Endothelial cell of umbilical vein (primary cell): ENCODE data around the gene JMJD8. TPM values are rescaled to one million over a fixed set of nuclear protein-coding genes. Genes with fewer than 3 reads are reported as not detected.
A peak's percentile ranks its signal among the peaks of the same experiment; 100 is the strongest.

Experiments used
- BruUV-seq: library from RNA; stranded (reverse); fragments of 400-500 nt; replicated peaks from 2 replicates; lab custom pipeline; 2021; lab: Mats Ljungman, UMichigan
- CTCF ChIA-PET: fragments of 300-600, 350-600 bp; sonication (Branson Sonifier 250); formaldehyde crosslinking; loops from one replicate; lab custom pipeline; 2021; ENCODE audit warnings: antibody characterized with exemption, inconsistent platforms; lab: Charles Lee
- POLR2A ChIA-PET: fragments of 300-600, 350-600 bp; sonication (Branson Sonifier 250); formaldehyde crosslinking; loops from one replicate; lab custom pipeline; 2021; ENCODE audit warnings: antibody characterized with exemption, inconsistent platforms; lab: Charles Lee
- DNase-seq: peaks from one replicate; pipeline ENCODE4 v3.0.0-alpha.2; 2011; ENCODE audit warnings: low read depth, low spot score
- FAIRE-seq: peaks from 2 replicates; lab custom pipeline; 2011; peaks lifted over from hg19 to GRCh38; lab: Jason Lieb, UNC
- H2AFZ ChIP-seq: 2 replicates; pipeline ENCODE4 v1.6.0; 2012; ENCODE audit warnings: low read depth, low read length, control low read depth, inconsistent platforms
- H3K27ac ChIP-seq: 2 replicates; pipeline ENCODE4 v1.5.1; 2011; ENCODE audit warnings: low read depth, mild to moderate bottlenecking, control low read depth, low read length, moderate library complexity; ENCODE audit not compliant: insufficient read depth
- H3K27me3 ChIP-seq, 2 experiments: 2 replicates each; pipeline versions ENCODE4 v1.6.0 to v1.6.1; 2011; ENCODE audit warnings: low read length in 2 of 2, mixed read lengths in 1 of 2; ENCODE audit not compliant: control insufficient read depth in 2 of 2, insufficient read depth in 2 of 2
- H3K36me3 ChIP-seq, 2 experiments: 2 replicates in 1 of 2; 3 replicates in 1 of 2; pipeline ENCODE4 v1.5.1; 2011; ENCODE audit warnings: low read length in 2 of 2, mild to moderate bottlenecking in 1 of 2, moderate library complexity in 1 of 2; ENCODE audit not compliant: control insufficient read depth in 2 of 2, insufficient read depth in 2 of 2; ENCODE audit errors: extremely low read depth in 1 of 2
- H3K4me1 ChIP-seq: 3 replicates; pipeline ENCODE4 v1.5.1; 2011; ENCODE audit warnings: mild to moderate bottlenecking, low read length; ENCODE audit not compliant: control insufficient read depth, insufficient read depth; ENCODE audit errors: extremely low read depth
- H3K4me2 ChIP-seq: 2 replicates; pipeline ENCODE4 v1.6.1; 2011; ENCODE audit warnings: low read length, control low read depth, mixed read lengths; ENCODE audit not compliant: insufficient read depth
- H3K4me3 ChIP-seq, 3 experiments: fragments of 200-600 bp in 1 of 3; sonication (generic), shearing (Covaris generic) in 1 of 3; replicated peaks in 1 of 3; 2 replicates each; pipeline ENCODE4 v1.5.1; 2011 to 2016; ENCODE audit warnings: control low read depth in 3 of 3, low read length in 3 of 3, mild to moderate bottlenecking in 2 of 3, inconsistent platforms in 1 of 3, low read depth in 1 of 3, moderate library complexity in 1 of 3; ENCODE audit not compliant: insufficient read depth in 1 of 3
- H3K79me2 ChIP-seq: 2 replicates; pipeline ENCODE4 v1.6.0; 2012; ENCODE audit warnings: low read length, inconsistent platforms; ENCODE audit not compliant: control insufficient read depth, insufficient read depth
- H3K9ac ChIP-seq: replicated peaks from 2 replicates; pipeline ENCODE3; 2011; ENCODE audit warnings: low read length, control low read depth; ENCODE audit not compliant: insufficient read depth; ENCODE audit errors: extremely low read depth
- H3K9me1 ChIP-seq: replicated peaks from 3 replicates; pipeline ENCODE4 v1.6.0; 2011; ENCODE audit warnings: mild to moderate bottlenecking, low read length; ENCODE audit not compliant: control insufficient read depth, insufficient read depth; ENCODE audit errors: extremely low read depth
- H3K9me3 ChIP-seq: replicated peaks from 2 replicates; pipeline ENCODE4 v1.5.1; 2012; ENCODE audit warnings: low read length, inconsistent platforms; ENCODE audit not compliant: control insufficient read depth, insufficient read depth
- H4K20me1 ChIP-seq: replicated peaks from 2 replicates; pipeline ENCODE3; 2011; ENCODE audit warnings: mild to moderate bottlenecking, low read length; ENCODE audit not compliant: control insufficient read depth, insufficient read depth; ENCODE audit errors: extremely low read depth
- CTCF ChIP-seq, 2 donors: IDR thresholded peaks; 1 replicate in 1 of 2; 2 replicates in 1 of 2; pipeline ENCODE4 v1.5.1; 2011; ENCODE audit warnings: low read length in 2 of 2, mild to moderate bottlenecking in 2 of 2, moderate library complexity in 2 of 2, control low read depth in 1 of 2, inconsistent platforms in 1 of 2, low read depth in 1 of 2; ENCODE audit not compliant: insufficient read depth in 1 of 2; ENCODE audit errors: extremely low read depth in 1 of 2
- EZH2 ChIP-seq: IDR thresholded peaks from 2 replicates; pipeline ENCODE4 v1.6.1; 2012; ENCODE audit warnings: borderline replicate concordance, low read depth, mild to moderate bottlenecking, moderate library complexity, low read length, inconsistent platforms; ENCODE audit not compliant: severe bottlenecking
- FOS ChIP-seq: IDR thresholded peaks from 2 replicates; pipeline ENCODE4 v1.6.1; 2011; ENCODE audit warnings: mild to moderate bottlenecking, low read length, moderate library complexity, borderline replicate concordance; ENCODE audit not compliant: insufficient read depth
- GATA2 ChIP-seq: IDR thresholded peaks from 2 replicates; pipeline ENCODE4 v1.7.0; 2011; ENCODE audit warnings: low read depth, mild to moderate bottlenecking, moderate library complexity, mixed read lengths, low read length; ENCODE audit not compliant: insufficient read length, insufficient read depth
- JUN ChIP-seq: IDR thresholded peaks from 2 replicates; pipeline ENCODE4 v1.6.1; 2011; ENCODE audit warnings: borderline replicate concordance, low read depth; ENCODE audit not compliant: insufficient read length, insufficient read depth
- MAX ChIP-seq: IDR thresholded peaks from 2 replicates; pipeline ENCODE4 v1.6.1; 2011; ENCODE audit not compliant: insufficient read depth, insufficient read length
- MYC ChIP-seq: IDR thresholded peaks from one replicate; pipeline ENCODE4 v1.6.1; 2011; ENCODE audit warnings: mild to moderate bottlenecking, low read depth, low read length
- POLR2A ChIP-seq: IDR thresholded peaks from 2 replicates; pipeline ENCODE4 v1.6.1; 2012; ENCODE audit warnings: low read depth, mild to moderate bottlenecking, control low read depth, low read length
- POLR2AphosphoS5 ChIP-seq: IDR thresholded peaks from 2 replicates; pipeline ENCODE4 v1.6.1; 2012; ENCODE audit warnings: low read depth, mild to moderate bottlenecking, control low read depth, low read length, moderate library complexity; ENCODE audit not compliant: insufficient read depth
- dilution Hi-C: fragments of 300-500 bp; cut with MboI; formaldehyde crosslinking; loops from one replicate; pipeline ENCODE4 v1.15.0; 2019; ENCODE audit warnings: low sequenced_read_pairs; ENCODE audit not compliant: extremely low pct_ligation_motif_present
- intact Hi-C: fragments of 100-400 bp; cut with micrococcal nuclease; formaldehyde crosslinking; loops from one replicate; pipeline ENCODE4 v1.10.0; 2022
- polyA plus RNA-seq, 4 experiments: library from polyadenylated mRNA; depleted of rRNA in 3 of 4; stranded (reverse) in 3 of 4; unstranded in 1 of 4; fragments of >200 nt; gene quantifications; 2 replicates each; pipeline versions ENCODE4 v1.2.1 to v1.2.3, GENCODE V29; 2011 to 2012; ENCODE audit warnings: missing spikeins in 1 of 4
- total RNA-seq: library from RNA; stranded (reverse); gene quantifications from 2 replicates; pipeline ENCODE4 v1.2.3, GENCODE V29; 2021

Gene JMJD8
- total and polyA plus RNA-seq, 2 donors (not counting 3 experiments of a cell fraction or from before 2014, with no cell fraction given) = 55.1 to 102 TPM

- Histone ChIP-seq H2AFZ (peak overlapping the region; percentile 30), H3K9me1 (no peaks in the 10 kb centered on the region), H3K9me3 (no peaks in the 10 kb centered on the region), H3K9ac (no peak overlapping the region), H3K4me1 (peaks cover 3% of the 10 kb centered on the region), H3K27me3 (no peaks in the 10 kb centered on the region), H4K20me1 (no peaks in the 10 kb centered on the region), H3K4me2 (peak overlapping the region; percentile 43), H3K4me3 (peak overlapping the region in 1 of 3 experiments; percentile 28), H3K79me2 (peaks cover 6% of the 10 kb centered on the region), H3K36me3 (peaks cover 4 to 23% of the 10 kb centered on the region in 2 experiments), H3K27ac (no peak overlapping the region)
- TF ChIP-seq POLR2A = no peak
- no peak for TF ChIP-seq FOS
- no peak for TF ChIP-seq MAX
- no peak for TF ChIP-seq JUN
- no peak for TF ChIP-seq CTCF (IDR thresholded peaks at IDR 0.05; ENCODE audit: extremely low read depth in 1 of 2, insufficient read depth in 1 of 2, low read depth in 1 of 2, low read length in 2 of 2)
- TF ChIP-seq EZH2 = no peak
- no peak for TF ChIP-seq GATA2
- no peak for TF ChIP-seq POLR2AphosphoS5
- no peak for TF ChIP-seq MYC
- intact Hi-C loops = no loop called here
- POLR2A ChIA-PET = no interaction called here
- CTCF ChIA-PET = interaction anchor here (0.9 to 1.5 kb wide), 5 partner anchors 8 to 97 kb away, joined by 3 to 6 read pairs (median 3); partner anchors contain the start of genes METTL26 and RHOT2
- dilution Hi-C loops = no loop called here
- no TSS peak for BruUV-seq
- no peak for DNase-seq
- no peak for FAIRE-seq
These were observed 8.1 kb downstream of the JMJD8 start for GRCh38 chr16:675884-676564.
